Putamen (tissue), 1 donor: ENCODE results near the gene BMP7.
"Not testable (repeated sequence)": the region's sequence is repeated elsewhere in the genome, so short reads cannot be mapped to it uniquely, and the experiment has no call there.

Experiments
- DNase-seq: peaks from one replicate; pipeline ENCODE4 v3.0.0-alpha.2; 2016; ENCODE audit warnings: low spot score

BMP7 gene

DNA sequence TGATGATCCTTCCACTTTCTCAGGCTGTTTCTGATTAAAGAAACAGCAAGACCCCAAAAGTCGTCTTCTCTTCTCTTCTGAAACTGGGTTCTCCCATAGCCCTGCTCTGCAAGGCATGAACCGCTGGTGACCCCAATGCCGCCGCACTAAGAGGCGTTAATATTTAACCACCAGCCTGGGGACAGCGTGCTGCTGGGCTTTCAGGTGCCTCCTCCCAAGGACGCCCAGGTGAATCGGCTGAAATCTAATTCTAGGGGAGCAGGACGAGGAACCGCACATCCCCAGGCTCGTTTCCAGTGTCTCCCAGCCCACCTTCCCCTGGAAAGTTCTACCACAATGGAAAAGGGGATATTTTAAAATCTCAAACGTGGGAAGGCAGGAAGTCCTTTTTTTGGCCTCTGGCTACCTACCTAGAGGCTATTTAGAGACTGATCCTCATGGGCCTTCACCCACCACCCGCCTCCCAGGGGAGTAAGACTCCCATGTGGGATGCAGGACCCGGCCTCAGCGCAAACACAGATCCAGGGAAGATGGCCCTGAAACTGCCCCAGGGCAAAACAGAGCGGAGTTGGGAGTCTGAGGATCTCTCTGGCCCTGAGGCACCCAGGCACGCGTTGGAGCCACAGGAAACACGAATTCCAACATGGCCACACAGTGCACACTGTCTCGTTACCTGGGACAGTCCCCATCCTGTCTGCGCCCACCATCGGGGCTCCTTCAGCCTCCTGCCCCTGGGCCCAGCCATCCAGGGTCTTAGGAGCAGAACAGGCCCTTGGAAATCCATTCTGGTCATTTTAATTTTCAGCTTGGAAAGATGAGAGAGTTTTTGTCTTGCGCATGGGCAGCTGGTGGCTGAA, 56.2 kb downstream of the BMP7 start:
- no peak for DNase-seq

DNA sequence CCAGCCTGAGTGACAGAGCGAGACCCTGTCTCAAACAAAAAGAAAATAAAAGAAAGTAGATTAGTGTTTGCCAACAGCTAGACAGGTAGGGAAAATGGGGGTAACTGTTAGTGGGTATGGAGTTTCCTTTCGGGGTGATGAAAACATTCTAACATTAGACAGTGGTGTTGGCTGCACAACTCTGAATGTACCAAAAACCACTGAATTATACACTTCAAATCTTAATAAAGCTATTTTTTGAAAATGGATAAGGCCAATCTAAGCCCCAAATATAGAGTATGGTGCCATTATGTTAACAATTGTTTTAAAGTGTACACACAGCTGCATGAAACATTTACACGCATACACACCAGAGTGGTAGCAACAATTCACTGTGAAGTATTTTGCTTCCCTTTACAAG, 57.0 kb downstream of the BMP7 start:
- DNase-seq, result no peak

GRCh38 chr20:57208198-57208597, 58.2 kb downstream of the BMP7 start:
- no peak for DNase-seq

GRCh38 chr20:57207251-57207650, 59.2 kb downstream of the BMP7 start:
- DNase-seq, result no peak

- no peak for DNase-seq
These were observed 60.7 kb downstream of the BMP7 start for GRCh38 chr20:57205606-57206219.

DNA sequence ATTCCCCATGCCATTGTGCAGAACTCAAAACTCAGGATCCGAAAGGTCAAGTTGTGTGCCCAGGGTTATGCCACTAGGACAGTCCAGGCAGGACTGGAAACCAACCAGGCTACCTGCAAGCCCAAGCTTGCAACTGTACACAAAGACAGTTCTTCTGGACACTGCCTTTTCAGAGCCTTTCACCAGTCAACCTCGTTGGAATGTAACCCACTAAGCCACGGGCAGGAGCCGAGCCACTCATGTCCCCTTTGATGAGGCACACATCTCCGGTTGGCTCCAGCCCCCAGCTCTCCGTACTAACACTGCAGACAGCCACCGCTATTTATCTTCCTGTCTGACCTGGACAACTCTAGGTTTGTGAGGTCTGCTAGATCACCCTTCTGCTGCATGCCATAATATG, 62.5 kb downstream of the BMP7 start:
- no peak for DNase-seq

GRCh38 chr20:57203204-57203603, 63.2 kb downstream of the BMP7 start:
- no peak for DNase-seq

DNA sequence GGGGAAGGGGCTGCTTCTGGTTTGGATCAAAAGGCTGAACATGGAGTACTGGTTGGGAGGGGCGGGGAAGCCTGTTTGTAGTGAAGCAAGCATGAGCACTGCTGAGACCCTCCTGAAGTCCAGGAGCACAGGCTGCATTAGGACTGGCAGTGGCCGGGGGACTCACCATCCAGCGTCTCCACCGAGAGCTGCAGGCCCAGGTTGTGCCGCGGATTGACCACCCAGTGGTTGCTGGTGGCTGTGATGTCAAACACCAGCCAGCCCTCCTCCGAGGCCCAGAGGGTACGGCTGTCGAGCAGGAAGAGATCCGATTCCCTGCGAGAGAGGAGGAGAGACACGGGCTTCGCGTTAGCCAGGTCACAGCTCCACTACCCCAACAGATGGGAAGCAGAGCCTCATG, 64.1 kb downstream of the BMP7 start:
- no peak for DNase-seq

- DNase-seq, result no peak
These were observed 65.4 kb downstream of the BMP7 start for GRCh38 chr20:57200882-57201695.

- DNase-seq, result no peak
These were observed 66.6 kb downstream of the BMP7 start for GRCh38 chr20:57199656-57200405.

GRCh38 chr20:57198132-57199072, 68.0 kb downstream of the BMP7 start:
- DNase-seq, result no peak

DNA sequence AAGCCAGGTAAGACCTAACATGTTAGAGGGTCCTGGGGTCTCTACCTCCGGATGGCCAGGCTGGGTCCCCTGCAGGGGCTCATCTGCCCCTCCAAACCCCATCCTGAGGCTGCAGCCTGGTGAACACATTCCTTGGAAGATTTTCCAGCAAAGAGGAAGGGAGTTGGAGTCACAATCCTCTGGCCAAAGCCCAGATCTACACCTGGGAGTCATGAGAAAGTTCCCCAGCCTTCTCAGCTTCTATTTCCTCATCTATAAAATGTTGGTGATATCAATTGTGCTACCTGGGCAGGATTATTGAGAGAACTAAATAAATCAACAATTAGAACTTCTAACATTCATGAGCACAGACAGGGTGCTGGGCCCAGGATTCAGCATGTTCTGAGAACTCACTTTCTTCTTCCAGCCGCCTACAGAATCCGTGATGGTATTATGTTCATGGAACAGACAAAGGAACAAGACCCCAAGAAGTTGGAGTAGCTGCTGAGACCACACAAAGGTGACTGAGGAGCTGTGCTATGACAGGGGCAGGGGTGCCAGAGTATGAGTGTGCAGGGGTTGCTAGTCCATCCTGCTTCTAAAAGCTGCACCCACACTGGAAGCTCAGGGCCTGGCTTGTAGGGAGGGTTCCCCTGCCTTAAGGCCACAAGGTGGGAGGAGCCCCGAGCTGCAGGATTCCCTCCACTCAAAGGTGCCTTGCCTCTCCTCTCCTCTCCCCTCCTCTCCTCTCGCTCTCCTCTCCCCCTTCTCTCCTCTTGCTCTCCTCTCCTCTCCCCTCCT, 68.9 kb downstream of the BMP7 start:
- DNase-seq, result no peak

- DNase-seq, result no peak
These were observed 70.9 kb downstream of the BMP7 start for GRCh38 chr20:57195469-57196100.

DNA sequence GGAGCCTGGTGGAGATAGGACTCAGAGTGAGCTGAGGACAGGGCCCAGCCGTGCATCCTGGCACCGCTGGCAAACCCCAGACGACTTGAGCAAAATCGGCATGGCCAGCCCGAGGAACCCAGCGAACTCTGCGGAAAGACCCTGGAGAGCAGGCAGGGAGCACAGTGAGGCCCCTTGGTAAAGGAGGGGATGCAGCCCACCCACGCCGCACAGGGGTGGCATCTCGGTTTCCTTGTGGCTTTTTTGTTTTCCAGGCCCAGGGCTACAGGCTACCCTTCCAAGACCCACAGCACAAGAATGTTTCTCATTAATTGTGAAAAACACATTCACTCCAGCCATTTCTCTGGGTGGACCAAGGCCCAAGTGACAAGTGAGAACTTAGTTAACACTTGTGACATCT, 71.4 kb downstream of the BMP7 start:
- DNase-seq, result no peak

- DNase-seq, result no peak
These were observed 72.3 kb downstream of the BMP7 start for GRCh38 chr20:57194154-57194553.

DNA sequence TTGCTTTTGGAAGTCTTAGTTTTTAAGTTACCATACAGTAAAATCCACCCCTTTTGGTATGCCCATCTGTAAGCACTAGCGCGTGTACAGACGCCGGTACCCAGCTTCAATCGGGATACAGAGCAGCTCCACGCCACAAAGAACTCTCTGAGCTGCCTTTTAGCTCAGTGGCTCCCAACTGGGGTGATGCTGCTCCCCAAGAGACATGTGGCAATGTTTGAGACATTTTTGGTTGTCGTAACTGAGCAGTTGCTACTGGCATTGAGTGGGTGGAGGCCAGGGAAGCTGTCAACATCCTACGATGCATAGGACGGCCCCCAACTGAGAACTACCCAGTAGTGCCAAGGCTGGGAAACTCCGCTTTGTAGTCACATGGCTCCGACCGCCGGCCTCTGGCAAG, 73.3 kb downstream of the BMP7 start:
- no peak for DNase-seq

- no peak for DNase-seq
These were observed 74.1 kb downstream of the BMP7 start for GRCh38 chr20:57192311-57192710.

GRCh38 chr20:57191265-57191638, 75.2 kb downstream of the BMP7 start:
- DNase-seq, result not testable (repeated sequence)

DNA sequence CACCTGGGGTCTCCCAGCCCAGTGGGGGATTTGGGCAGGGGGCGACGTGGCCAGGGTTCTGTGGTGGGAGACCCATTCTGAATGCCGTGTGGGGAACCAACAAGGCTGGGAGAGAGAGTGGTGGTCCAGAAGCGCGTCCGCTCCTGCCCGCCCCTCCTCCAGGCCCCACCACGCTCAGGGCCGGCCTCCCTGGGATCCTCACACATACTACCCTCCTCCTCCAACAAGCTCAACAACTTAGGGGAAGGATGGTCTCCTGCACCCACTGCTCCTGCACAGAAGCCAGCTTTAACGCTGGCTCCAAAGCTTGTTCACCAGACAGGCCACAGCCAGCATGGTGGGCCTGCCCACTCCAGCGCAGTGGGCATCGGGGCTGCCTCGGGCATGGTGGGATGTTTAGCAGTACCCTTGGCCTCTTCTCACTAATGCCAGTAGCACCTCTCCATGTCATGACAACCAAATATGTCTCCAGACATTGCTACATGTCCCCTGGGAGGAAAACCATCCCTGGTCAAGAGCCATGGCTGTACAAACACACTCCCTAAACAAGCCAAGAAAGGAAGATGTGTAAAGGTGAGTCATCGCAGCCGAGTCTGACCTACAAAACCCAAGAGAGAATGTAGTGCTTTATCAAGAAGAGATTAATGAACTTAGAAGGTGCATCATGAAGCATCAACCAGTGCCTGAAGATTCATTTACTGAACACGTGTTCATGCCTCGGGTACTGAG, 75.7 kb downstream of the BMP7 start:
- DNase-seq, result no peak
